Glomerular visceral epithelial cell (primary cell): ENCODE measurements around the gene SLCO2A1.
"Not testable (repeated sequence)": the region's sequence is repeated elsewhere in the genome, so short reads cannot be mapped to it uniquely, and the experiment has no call there.

Experiments
- DNase-seq: peaks from one replicate; pipeline ENCODE4 v3.0.0-alpha.2; 2016; ENCODE audit errors: extremely low spot score

The SLCO2A1 gene

DNA sequence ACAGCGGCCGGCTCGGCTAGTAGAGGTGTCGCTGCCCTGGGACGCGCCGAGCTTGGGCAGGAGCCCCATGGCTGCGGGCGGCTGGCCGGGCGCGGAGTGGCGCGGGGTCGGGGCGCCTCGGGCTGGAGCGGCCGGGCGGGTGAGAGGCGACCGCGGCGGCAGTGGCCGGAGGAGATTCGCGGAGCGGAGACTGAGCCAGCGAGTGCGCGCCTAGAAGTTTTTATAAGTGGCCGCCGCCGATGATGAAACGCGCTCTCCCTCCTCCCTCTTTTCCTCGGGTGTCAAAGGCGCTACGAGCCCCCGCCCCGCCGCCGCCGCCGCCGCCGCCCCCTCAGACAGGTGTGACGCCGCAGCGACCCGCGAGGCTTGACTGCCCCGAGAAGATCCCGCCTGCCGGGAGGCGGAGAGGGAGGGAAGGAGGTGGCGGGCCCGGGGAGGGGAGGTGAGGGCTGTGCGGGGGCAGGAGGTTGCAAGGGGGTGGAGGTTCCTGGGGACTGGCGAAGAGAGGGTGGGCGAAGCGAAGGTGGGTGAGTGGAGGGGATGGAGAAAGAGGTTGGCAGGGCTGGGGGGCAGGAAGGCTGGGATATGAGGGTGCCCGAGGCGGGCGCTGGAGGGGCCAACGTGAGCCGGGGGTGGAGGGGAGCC, at the start of gene SLCO2A1:
SLCO2A1 (minus strand) TSS at position 192 of the 645 bp plus-strand sequence; CDS start at position 69, 123 bp downstream.
- DNase-seq, result peak; percentile 55

DNA sequence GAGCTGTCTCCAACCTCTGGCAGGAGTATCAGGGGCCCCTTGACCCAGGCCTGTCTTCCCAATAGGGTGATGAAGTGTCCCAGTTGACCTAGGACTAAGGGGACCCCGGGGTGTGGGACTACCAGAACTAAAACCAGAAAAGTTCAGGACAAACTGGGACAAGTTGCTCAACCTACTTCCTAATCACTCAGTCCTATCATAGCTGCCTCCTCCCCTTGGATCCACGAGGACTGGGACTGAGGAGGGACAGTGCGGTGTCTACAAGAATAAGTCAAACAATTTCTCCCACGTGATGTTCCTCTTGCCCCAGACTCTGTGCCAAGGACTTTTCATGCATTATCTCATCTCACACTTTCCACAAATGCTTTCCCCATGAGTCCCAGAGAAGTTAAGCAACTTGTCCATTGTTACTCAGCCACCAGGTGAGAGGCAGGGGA, 49.4 kb upstream of the SLCO2A1 start:
- no peak for DNase-seq

DNA sequence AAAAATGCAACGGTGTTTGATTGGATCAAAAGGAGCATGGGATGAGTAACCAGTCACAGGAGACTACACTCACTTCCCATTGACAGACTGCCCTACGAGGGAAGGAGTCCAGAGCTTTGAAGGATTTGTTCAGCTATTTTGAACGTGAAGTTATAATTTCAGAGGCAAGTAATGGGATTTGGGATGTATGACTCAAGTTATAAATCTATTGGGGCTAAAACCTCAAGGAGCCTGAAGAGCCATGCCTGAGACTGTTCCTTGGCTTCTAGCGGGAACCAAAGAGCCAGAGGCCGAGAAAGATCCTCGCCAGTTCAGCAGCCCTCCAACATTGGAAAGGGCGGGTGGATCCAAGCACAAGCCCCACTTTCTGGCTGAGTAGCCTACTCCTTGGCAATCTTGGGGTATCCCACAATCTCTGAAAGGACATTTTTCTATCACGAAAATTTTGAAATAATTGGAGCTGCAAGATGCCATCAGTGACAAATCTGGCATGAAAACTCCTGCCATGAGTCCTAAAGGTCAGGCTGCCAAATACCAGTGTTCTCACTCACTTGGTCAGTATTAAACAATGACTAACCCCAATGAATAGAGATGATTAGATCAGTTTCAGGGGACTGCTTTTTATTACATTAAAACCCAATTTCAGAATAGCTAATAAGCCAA, 48.6 kb upstream of the SLCO2A1 start:
- no peak for DNase-seq

DNA sequence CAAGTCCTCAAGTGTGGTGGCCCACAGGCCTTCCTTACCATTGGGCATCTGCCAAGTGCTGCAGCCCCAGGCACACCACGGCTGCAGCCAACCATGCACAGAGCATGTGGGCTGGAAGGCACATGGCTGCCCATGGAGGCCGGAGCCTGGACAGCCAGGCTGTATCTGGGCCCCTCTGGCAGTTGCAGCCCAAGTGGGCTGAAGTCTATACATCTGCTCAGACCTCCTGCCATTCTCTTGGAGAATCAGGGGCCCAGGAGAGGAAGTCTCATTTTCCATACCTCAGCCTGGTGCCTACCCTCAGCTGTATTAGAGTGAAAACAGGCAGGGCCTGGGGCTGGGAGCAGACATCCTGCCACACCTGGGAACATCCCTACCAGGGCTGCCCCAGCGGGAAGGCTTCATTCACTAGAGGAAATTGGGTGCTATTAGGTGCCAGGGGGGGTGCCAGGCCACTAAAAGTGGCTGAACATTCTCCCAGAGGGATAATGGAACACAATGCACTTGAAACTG, 48.0 kb upstream of the SLCO2A1 start:
- no peak for DNase-seq

DNA sequence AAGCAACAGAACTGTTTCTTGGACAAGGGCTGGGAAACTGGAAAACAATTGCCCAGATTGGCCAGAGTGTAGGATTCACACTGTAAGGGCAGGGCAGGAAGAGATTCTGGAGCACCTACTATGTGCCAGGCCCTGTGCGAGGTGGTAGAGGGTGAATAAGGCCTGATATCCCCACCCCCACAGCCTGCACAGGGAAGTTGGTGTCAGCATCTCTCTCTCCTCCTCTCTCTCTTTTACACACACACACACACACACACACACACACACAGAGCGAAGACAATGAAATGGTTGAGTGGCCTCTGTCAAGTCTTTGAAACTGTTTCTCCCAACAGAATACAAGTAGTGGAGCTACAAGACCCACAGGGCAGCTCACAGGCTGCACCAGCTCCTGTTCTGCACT, 47.1 kb upstream of the SLCO2A1 start:
- DNase-seq, result no peak

DNA sequence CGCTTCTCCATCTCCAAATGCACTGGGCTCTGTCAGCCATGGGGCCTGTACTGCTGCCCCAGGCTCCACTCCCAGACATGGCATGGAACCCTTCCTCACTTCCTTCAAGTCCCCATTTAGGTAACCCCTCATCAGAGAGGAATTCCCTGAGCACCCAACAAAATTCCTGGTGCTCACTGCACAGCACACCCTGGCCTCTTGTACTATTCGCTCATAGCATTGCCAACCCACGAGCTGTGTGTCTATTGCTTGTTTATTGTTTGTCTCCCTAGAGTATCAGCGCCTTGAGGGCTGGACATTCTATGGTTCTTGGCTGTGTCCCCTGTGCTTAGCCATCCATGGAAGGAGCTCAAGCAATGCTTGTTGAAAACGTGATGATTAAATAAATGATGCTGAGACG, 46.1 kb upstream of the SLCO2A1 start:
- no peak for DNase-seq

DNA sequence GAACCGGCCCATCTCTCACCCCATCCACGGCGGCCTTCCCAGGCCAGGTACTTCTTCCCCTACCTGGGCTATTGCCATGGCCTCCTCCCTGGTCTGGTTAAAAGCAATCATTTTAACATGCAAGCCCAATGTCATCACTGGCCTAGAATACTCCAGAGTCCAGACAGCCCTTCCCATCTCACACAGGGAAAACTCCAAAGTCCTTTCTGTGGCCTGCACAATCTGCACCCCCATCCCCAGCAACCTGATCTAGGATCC, 45.8 kb upstream of the SLCO2A1 start:
- no peak for DNase-seq

DNA sequence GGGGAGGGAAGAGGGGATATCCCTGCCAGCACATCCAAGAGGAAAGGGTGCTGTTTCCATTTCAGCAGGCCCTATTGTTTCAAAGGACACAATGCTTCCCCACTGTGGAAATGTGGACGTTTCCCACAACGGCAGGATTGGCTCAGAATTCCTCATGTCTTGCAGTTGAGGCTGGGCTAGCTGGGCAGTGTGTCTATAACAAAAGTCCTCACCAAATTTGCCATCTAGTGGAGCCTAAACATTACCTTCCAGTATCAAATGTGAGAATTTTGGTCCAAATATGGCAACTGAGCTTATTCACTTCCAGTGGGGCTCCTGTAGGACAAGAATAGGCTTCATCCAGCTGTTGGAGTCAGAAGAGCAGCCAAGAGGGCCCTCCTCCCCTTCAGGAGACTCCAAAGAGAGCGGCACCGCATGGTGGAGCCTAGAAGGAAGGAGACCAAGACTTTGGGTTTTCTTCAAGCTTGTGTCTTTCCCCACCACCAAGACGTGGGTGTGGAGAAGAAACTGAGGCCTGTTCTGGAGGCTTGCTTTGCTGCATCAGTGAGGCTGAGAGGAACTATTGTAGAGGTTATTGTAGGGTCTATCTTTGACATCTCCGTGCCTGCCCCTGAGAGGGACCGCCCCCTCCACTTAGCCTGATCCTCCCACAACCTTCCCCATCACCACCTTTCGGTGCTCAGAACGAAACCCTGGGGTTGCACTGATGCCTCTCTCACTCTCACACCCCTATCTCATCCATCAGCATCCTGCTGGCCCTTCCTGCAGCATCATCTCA, 45.3 kb upstream of the SLCO2A1 start:
- DNase-seq, result no peak

DNA sequence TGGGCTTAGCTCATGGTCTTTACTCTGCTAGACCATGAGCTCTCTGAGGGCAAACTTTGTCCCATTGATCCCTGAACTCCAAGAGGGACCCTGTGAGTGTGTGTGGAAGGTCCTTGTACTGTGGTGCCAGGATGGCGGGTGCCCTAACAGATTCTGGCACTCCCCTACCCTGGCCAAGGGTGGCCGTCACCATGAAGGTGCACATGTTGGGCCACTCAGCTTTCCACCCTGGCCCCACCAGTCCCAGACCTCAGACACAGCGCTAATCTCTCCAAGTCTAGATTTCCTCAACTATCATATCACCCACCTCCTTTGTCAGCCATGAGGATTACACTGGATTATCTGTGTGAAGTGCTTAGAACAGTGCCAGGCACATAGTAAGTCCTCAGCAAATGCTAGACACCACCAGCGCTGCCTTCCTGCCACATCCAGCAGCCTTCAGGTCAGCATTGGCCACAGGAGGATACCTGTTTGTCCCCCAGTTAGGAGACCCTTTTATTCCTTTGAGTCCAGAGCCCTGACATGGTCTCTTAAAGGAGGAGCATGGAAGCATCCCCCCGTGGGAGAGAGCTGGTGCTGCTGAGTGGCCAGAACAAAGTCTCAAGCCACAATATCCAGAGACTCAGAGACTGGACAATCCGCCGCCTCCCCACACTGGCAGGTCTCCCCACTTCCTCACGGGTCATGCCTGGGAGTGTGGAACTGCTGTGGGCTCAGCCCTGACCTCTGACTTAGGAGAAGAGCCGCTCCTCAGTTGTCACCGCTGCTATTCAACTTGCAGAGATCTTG, 44.5 kb upstream of the SLCO2A1 start:
- DNase-seq, result no peak

DNA sequence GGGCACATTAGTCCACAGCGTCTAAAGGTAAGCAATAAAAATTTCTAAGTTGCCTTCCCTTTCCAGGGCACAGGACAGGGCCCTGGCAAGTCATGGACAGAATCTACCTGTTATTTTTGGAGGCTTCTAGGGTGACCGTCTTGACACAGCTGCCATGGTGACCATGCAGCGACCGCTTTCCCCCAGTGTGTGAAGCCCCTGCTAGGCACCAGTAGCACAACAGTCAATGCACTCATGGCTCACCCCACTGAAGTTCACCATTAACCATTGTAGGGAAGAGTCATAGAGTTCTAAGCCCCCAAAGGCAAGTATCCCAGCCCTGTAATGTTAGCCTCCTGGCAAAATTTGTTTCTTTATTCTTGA, 43.8 kb upstream of the SLCO2A1 start:
- DNase-seq, result no peak

DNA sequence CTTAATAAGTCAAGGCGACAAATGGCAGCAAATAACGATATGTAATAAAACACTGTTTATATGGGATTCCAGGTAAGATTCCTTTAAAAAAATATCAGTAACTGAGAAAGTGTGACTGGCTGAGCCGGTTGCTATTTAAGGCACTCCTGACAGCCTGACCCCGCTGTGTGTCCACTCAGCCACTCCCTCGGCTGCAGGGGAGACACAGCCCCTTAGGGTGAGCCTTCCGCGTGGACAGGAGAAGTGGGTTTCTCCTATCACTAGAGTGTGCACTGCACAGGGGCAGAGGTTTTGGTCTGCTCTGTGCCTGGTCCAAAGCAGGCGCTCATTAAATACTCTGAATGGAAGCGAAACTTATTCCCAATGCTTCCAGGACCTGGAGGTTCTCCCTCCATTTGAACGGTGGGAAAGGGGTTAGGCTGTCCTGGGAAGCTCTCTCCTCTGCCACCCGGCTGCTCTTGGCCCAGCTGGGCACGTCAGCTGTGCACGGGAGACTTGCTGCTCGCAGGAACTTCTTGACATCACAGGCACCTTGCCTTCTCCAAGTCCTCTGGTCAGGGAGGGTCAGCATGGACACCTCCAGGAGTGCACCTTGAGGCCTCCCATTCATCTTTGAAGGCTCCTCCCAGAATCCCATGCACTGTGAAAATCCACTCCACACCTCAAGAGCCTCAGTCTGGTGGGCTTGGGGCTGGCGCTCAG, 43.3 kb upstream of the SLCO2A1 start:
- DNase-seq, result no peak

DNA sequence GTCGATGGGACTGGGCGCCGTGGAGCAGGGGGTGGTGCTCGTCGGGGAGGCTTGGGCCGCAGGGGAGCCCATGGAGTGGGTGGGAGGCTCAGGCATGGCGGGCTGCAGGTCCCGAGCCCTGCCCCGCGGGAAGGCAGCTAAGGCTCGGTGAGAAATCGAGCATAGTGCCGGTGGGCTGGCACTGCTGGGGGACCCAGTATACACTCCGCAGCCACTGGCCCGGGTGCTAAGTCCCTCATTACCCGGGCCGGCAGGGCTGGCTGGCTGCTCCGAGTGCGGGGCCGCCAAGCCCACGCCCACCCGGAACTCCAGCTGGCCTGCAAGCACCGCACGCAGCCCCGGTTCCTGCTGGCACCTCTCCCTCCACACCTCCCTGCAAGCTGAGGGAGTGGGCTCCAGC, 40.6 kb upstream of the SLCO2A1 start:
- DNase-seq, result not testable (repeated sequence)

DNA sequence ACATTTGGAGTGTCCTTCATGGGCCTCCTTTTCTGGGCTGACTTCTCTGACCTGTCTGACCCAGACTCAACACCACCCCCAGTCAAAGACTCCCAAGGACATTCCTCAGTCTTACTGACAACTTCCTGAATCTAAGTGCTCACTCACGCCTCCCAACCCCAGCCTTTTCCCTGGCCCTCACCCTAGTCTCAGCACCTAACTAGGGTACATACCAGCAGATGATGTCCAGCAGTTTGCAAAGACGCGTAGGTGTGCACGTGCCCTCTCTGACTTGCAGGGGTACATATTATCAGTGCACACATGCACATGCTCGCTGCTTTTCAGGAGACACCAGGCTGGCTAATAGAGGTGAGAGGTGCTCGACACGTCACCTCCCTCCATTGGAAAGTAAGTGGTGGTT, 38.7 kb upstream of the SLCO2A1 start:
- DNase-seq, result no peak

DNA sequence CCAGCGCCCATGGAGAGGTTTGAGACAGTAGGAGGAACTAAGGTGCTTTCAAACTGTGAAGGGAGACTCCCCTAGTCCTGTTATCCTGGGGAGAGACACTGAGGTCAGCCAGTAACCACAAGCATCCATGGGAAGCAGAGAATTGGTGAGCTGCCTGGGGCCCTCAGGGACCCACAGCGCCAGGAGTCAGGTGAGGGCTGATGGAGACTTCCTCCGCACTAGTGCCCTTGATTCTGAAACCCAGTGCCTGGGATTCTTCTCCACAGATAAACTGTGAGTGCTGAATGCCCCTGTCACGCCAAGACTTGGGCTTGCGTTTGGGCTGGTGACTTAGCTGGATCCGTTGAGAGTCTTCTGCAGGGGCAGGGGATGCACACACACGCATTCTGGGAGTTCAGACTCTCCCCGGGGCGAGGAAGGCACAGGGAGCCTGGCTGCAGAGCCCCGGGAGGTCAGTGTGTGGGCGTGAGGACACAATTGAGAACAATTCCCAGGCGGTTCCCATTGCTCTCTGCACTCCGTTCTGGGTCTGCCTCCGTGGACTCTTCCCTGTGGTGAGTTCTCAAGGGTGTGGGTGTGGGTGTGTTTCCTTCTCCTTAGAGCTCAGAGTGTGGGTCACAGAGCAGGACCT, 37.9 kb upstream of the SLCO2A1 start:
- DNase-seq, result no peak

DNA sequence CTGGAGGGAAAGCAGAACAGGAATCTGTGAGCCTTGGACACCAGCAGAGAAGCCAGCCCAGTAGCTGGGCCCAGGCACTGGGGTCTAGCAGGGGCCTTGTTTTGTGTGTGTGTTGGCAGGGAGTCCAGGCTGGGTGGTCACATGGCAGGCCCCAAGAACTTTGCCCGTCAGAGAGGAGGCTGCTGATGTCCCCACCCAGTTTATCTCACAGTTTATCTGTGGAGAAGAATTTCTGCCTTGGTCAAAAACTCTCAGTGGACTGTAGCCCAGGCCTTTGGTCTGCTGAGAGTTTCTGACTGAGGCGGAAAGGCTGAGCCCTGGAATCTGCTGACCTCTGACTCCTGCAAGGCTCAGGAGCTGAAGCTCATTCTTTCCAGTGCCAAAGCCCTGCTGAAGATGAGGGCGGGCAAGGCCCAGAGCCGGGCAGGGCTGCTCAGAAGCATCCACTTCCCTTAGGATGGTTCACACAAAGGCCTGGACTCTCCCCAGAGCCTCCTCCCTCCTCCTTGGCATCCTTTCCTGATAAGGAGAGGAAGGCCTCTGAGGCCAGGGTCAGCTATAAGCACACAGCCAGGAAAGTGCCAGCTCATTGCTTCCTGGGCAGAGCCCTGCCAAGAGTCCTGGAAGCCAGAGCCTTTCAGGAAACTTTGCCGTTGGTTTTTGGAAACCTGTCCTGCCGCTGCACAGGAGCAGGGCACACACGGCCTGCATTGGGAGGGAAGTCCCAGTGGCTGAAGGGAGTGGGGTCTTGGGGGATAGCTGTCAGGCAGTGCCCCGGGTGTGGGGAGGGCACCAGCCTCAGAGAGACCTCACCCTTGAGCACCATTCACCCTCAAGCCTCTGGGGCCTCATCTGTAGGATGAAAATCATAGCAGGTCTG, 37.2 kb upstream of the SLCO2A1 start:
- no peak for DNase-seq

DNA sequence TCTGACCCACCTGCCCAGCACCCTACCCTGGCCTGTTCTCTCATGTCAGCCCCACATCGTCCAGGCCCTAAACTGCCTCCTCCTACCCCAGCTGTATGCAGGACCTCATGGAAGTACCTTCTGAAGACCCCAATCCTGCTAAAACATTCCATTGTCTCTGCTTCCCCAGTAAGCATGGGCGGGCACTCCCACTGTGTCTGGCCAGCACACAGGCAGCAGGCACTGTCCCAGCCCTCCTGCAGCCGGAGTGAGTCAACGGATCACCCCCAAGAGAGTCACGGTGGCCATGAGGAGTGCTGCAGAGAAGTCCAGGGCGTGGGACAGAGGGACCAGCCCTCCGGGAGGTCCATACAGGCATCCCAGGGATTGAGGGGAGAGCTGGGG, 36.4 kb upstream of the SLCO2A1 start:
- DNase-seq, result no peak

DNA sequence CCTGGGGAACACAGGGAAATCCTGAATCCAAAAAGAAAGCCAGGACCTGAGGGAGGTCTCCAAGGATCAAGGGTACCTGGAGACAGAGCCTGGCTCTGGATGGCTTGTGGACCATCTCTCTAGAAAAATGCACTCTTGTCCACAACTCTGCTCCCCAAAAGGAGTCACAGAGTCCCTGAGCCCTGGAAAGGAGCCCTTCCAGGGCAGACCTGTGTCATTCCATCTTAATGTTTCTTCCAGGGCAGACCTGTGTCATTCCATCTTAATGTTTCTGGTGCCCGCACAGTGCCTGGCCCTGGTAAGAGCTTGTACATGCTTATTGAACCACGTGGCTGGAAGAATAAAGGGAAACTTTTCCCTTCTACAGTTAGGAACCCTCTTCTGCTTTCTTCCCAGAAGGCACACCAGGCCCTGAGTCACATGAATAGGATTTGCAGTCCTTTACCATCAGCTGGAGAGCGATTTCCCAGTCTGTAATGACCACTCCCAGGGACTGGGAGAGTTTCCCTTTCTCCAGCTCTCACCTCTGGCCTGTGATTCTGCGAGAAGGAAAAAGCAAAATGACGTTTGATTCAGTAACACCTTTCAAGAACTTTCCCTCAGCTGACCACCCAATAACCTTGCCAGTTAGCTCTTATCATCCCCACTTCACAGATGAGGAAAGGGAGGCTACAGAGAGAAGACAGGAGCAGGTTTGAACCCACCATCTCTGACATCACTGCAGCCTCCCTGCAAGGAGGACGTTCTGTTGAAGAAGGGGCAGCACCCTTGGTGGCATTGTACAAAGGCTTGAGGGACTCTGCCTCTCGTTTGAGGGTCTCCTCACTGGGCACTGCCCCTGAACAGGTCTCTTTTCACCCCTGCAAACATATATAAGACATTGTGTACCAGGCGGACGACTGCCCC, 35.8 kb upstream of the SLCO2A1 start:
- DNase-seq, result no peak

DNA sequence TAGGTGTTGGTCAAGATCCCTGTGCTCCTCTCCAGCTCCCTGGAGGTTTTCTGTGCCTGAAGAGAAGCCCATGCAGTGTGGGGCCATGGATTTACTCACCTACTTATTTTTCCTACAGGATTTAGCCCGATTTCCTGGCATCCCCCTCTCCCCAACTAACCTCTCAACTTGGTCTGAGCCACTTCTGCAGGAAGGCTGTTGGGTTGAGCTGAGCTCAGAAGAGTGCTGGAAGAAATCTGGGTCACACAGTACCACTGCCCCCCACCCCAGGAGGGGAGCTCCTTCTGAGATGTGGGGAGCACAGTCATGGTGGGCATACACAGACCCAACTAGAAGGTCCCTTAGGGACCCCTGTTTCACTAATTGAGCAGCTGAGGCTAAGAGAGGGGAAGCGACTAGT, 34.4 kb upstream of the SLCO2A1 start:
- DNase-seq, result no peak

DNA sequence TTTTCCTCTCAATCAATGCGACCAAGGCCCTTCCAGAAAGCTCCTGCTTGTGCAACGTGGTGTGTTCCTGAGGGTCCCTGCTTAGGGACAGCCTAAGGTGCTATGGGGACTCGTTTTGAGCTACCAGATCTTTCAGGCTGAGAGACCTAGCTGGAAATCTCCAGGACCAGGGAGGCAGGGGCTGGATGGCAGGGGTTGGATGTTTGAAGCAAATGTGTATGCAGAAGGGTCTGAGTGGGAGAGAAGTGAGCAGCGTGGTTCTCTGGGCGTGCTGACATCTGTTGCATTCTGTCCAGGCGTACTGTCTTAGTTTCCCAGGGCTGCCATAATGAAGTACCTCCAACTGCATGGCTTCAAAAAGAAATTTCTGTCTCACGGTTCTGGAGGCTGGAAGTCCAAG, 31.7 kb upstream of the SLCO2A1 start:
- DNase-seq, result no peak
